GM21528 (cell line): ENCODE measurements around the gene TIMM23.

Experiments
- ATAC-seq: cut with Tn5 transposase; IDR thresholded peaks from one replicate; pipeline ENCODE4 v1.9.1; 2021; ENCODE audit warnings: mild to moderate bottlenecking, moderate library complexity; ENCODE audit not compliant: unreplicated experiment, low FRiP score

TIMM23 gene

GRCh38 chr10:46019569-46020343 lies 47.5 kb downstream of the TIMM23 start:
- no peak for ATAC-seq

- no peak for ATAC-seq
Measured at GRCh38 chr10:46020344-46020657, 48.0 kb downstream of the TIMM23 start.

- ATAC-seq, result peak; percentile 90
Measured at GRCh38 chr10:46022978-46023702, 50.9 kb downstream of the TIMM23 start.

GRCh38 chr10:46024948-46025347 lies 52.7 kb downstream of the TIMM23 start:
- no peak for ATAC-seq

- ATAC-seq, result no peak
Measured at GRCh38 chr10:46025406-46025805, 53.1 kb downstream of the TIMM23 start.

GRCh38 chr10:46026106-46026505 lies 53.8 kb downstream of the TIMM23 start:
- no peak for ATAC-seq

GRCh38 chr10:46028584-46029460 lies 56.5 kb downstream of the TIMM23 start:
- no peak for ATAC-seq

- ATAC-seq, result no peak
Measured at GRCh38 chr10:46029461-46030030, 57.3 kb downstream of the TIMM23 start.

GRCh38 chr10:46030091-46030937 lies 58.0 kb downstream of the TIMM23 start, which contains the start of gene NCOA4:
Gene NCOA4 (minus strand): TSS chr10:46030623. CDS start chr10:46016680, 13,943 bp downstream.
- ATAC-seq, result peak; percentile 97

- ATAC-seq, result no peak
Measured at GRCh38 chr10:46031648-46032532, 59.6 kb downstream of the TIMM23 start.

GRCh38 chr10:46033602-46034011 lies 61.3 kb downstream of the TIMM23 start:
- ATAC-seq, result no peak

- ATAC-seq, result no peak
Measured at GRCh38 chr10:46035923-46036849, 63.9 kb downstream of the TIMM23 start.

- ATAC-seq, result no peak
Measured at GRCh38 chr10:46037107-46037825, 65.0 kb downstream of the TIMM23 start.

GRCh38 chr10:46040004-46040403 lies 67.7 kb downstream of the TIMM23 start:
- ATAC-seq, result no peak

- ATAC-seq, result no peak
Measured at GRCh38 chr10:46042527-46042926, 70.2 kb downstream of the TIMM23 start.

GRCh38 chr10:46046261-46046660 lies 74.0 kb downstream of the TIMM23 start, which contains the start of gene MSMB:
Gene MSMB (minus strand): TSS chr10:46046269. CDS start chr10:46046237, 32 bp downstream.
- no peak for ATAC-seq

- ATAC-seq, result no peak
Measured at GRCh38 chr10:46048152-46048551, 75.9 kb downstream of the TIMM23 start.
